ENCODE data around the gene FXYD2. TPM values are rescaled to one million over a fixed set of nuclear protein-coding genes. Genes with fewer than 3 reads are reported as not detected.

FXYD2 gene
- total and polyA plus RNA-seq, 9 donors: 1.7 to 23.1 (median 10.5) TPM

DNA sequence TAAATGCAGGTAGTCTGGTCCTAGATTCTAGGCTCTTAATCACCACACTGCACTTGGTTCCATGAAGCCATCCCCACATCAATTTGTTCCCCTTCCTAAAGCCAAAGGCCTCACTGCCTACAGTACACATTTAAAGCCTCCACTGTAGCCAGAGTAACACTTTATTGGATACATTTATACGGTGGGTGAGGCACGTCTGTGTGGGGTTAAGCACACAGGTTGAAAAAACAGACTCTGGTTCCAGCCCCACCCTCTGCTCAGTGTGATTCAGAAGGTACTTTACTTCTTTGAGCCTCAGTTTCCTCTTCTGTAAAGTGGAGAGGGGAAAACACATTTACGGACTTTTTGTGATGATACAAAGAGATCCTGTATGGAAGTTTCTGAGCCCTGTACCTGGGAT lies 50.0 kb downstream of the FXYD2 start:
- no peak for DNase-seq
- H3K27me3 ChIP-seq: no peaks in the 10 kb centered on the region
- TF ChIP-seq POLR2A (IDR thresholded peaks at IDR 0.05) (no peak), EP300 (IDR thresholded peaks at IDR 0.05) (no peak)
- TF ChIP-seq, protein P1, sequence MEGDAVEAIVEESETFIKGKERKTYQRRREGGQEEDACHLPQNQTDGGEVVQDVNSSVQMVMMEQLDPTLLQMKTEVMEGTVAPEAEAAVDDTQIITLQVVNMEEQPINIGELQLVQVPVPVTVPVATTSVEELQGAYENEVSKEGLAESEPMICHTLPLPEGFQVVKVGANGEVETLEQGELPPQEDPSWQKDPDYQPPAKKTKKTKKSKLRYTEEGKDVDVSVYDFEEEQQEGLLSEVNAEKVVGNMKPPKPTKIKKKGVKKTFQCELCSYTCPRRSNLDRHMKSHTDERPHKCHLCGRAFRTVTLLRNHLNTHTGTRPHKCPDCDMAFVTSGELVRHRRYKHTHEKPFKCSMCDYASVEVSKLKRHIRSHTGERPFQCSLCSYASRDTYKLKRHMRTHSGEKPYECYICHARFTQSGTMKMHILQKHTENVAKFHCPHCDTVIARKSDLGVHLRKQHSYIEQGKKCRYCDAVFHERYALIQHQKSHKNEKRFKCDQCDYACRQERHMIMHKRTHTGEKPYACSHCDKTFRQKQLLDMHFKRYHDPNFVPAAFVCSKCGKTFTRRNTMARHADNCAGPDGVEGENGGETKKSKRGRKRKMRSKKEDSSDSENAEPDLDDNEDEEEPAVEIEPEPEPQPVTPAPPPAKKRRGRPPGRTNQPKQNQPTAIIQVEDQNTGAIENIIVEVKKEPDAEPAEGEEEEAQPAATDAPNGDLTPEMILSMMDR (IDR thresholded peaks at IDR 0.05): no peak
- no peaks in the 10 kb centered on the region for H3K36me3 ChIP-seq
- no peak overlapping the region for H3K27ac ChIP-seq
- H3K4me3 ChIP-seq: no peak overlapping the region
- WGBS, 3 donors: 86 to 89% (median 87%) methylated on average over 3 of the region's 3 CpGs
- H3K9me3 ChIP-seq: no peaks in the 10 kb centered on the region
- intact Hi-C loops (cut with DNase I): no loop called here
- no peaks in the 10 kb centered on the region for H3K4me1 ChIP-seq (ENCODE audit: insufficient read depth)

DNA sequence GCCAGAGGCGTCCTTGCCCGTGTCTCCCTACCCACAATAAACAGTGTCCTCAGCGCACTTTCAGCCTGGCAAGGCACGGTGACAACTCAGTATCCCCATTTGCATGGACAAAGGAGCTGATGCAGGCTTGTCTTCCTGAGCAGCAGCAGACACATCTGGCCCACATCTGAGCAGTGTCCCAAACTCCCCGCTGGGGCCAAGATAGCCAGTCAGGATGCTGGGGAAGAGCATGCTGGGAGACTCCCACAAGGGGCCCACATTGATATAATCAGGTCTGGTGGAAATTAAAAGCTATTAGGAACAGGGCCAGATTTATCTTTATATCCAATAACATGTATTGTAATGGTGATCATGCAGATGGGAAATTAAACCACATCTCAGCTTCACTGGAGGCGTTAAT lies 52.2 kb downstream of the FXYD2 start:
- H3K4me3 ChIP-seq: no peak overlapping the region
- WGBS, 3 donors: 84 to 89% (median 87%) methylated on average over 6 of the region's 6 CpGs
- no peaks in the 10 kb centered on the region for H3K9me3 ChIP-seq
- no peaks in the 10 kb centered on the region for H3K36me3 ChIP-seq
- intact Hi-C loops (cut with DNase I): no loop called here
- H3K27me3 ChIP-seq: no peaks in the 10 kb centered on the region
- H3K4me1 ChIP-seq (ENCODE audit: insufficient read depth): no peaks in the 10 kb centered on the region
- no peak overlapping the region for H3K27ac ChIP-seq
- no peak for DNase-seq
- TF ChIP-seq POLR2A (IDR thresholded peaks at IDR 0.05) (no peak), EP300 (IDR thresholded peaks at IDR 0.05) (no peak)
- TF ChIP-seq, protein P1 (IDR thresholded peaks at IDR 0.05): no peak

DNA sequence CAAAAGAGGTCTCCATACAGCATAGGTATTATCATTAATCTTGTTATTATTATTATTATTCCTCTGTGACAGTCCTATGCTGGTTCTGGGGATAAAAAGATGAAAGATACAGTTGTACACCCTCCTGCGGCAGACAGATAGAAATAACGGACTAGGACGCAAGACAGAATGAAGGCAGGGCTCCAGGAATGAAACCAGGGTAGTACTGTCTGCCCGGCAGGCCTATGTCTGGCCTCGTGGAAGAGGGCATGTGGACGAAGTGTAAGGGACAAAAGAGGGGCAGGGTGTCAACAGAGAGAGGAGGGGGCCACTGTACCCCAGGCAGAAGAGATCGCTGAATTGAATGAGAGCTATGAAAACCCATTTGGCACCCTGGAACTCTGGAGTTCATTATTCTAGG lies 52.7 kb downstream of the FXYD2 start:
- 89 to 92% (median 91%) methylated on average over 7 of the region's 7 CpGs for WGBS, 3 donors
- H3K27ac ChIP-seq: no peak overlapping the region
- DNase-seq: no peak
- no peaks in the 10 kb centered on the region for H3K4me1 ChIP-seq (ENCODE audit: insufficient read depth)
- H3K36me3 ChIP-seq: no peaks in the 10 kb centered on the region
- H3K4me3 ChIP-seq: no peak overlapping the region
- intact Hi-C loops (cut with DNase I): no loop called here
- TF ChIP-seq EP300 (IDR thresholded peaks at IDR 0.05) (no peak), POLR2A (IDR thresholded peaks at IDR 0.05) (no peak)
- TF ChIP-seq, protein P1 (IDR thresholded peaks at IDR 0.05): no peak
- no peaks in the 10 kb centered on the region for H3K9me3 ChIP-seq
- H3K27me3 ChIP-seq: no peaks in the 10 kb centered on the region

DNA sequence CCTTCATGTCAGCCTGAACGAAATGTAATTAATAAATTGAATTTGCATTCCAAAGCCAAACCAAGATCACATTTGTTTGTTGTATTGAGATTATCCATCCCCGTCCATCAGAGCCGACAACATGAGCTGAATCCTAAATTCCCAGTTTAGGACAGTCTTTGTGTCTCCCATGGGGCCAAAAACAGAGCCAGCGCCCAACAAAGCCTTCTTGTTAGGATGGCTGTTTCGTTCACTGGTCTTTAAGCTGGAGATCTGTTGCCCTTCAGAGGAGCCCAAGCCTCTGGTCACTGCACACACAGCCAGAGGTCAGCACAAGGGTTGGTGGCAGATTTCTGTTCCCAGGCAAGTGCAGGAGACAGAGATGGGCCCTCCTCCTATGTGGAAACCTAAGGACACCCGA lies 53.3 kb downstream of the FXYD2 start:
- Histone ChIP-seq H3K36me3 (no peaks in the 10 kb centered on the region), H3K9me3 (no peaks in the 10 kb centered on the region), H3K4me3 (no peak overlapping the region), H3K27me3 (no peaks in the 10 kb centered on the region), H3K27ac (no peak overlapping the region), H3K4me1 (ENCODE audit: insufficient read depth) (no peaks in the 10 kb centered on the region)
- 86 to 92% (median 89%) methylated on average over 6 of the region's 6 CpGs for WGBS, 3 donors
- TF ChIP-seq POLR2A (IDR thresholded peaks at IDR 0.05) (no peak), EP300 (IDR thresholded peaks at IDR 0.05) (no peak)
- TF ChIP-seq, protein P1 (IDR thresholded peaks at IDR 0.05): no peak
- DNase-seq: no peak
- intact Hi-C loops (cut with DNase I): no loop called here

DNA sequence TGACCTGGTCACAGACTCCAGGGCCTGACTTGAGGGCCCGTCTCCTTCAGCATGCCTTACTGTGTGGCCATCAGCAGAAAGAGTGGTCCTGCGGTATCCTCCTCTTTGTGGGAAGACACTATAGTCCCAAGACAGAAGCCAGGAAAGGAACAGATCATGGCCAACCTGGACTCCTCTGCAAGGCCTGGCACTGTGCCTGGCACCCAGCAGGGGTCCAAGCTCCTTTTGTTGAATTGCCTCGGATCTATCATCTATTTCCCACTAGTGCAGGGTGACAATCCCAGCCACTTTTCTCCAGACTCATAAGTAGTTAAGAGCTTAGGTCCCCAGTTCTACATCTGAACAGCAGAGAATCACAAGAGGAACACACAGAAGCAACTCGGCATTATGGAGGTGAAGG lies 54.5 kb downstream of the FXYD2 start:
- Histone ChIP-seq H3K36me3 (no peaks in the 10 kb centered on the region), H3K27ac (no peak overlapping the region), H3K9me3 (no peaks in the 10 kb centered on the region), H3K27me3 (no peaks in the 10 kb centered on the region), H3K4me3 (no peak overlapping the region), H3K4me1 (ENCODE audit: insufficient read depth) (no peaks in the 10 kb centered on the region)
- DNase-seq: no peak
- TF ChIP-seq EP300 (IDR thresholded peaks at IDR 0.05) (no peak), POLR2A (IDR thresholded peaks at IDR 0.05) (no peak)
- TF ChIP-seq, protein P1 (IDR thresholded peaks at IDR 0.05): no peak
- intact Hi-C loops (cut with DNase I): no loop called here
- 80 to 83% (median 81%) methylated on average over 4 of the region's 4 CpGs for WGBS, 3 donors
